ENCODE data around the gene LILRB4.
"Not testable (repeated sequence)": the region's sequence is repeated elsewhere in the genome, so short reads cannot be mapped to it uniquely, and the experiment has no call there.

The LILRB4 gene

DNA sequence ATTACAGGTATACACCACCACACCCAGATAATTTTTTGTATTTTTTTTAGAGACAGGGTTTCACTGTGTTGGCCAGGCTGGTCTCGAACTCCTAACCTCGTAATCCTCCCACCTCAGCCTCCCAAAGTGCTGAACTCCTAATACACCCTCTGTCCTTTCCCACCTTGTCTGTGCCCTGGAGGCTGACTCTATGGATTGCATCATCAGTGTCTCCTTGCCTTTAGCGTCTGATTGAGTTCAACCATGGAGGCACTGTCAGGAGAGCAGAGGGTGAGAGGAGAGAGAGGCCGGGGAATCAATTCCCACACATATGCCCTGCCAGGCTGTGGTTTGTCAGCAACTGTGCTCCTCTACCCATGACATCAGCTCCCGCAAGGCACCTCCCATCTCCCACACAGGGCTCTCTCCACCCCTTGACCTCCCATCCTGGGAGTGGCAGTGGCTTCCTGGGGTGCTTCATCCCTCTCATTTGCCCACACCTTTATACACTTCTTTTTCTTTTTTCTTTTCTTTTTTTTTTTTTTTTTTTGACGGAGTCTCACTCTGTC, 12.6 kb upstream of the LILRB4 start:
- no peak for DNase-seq (ENCODE audit: low spot score)

- DNase-seq (ENCODE audit: low spot score), result peak; percentile 26
Observed at GRCh38 chr19:54653181-54653809, 9.5 kb upstream of the LILRB4 start.

DNA sequence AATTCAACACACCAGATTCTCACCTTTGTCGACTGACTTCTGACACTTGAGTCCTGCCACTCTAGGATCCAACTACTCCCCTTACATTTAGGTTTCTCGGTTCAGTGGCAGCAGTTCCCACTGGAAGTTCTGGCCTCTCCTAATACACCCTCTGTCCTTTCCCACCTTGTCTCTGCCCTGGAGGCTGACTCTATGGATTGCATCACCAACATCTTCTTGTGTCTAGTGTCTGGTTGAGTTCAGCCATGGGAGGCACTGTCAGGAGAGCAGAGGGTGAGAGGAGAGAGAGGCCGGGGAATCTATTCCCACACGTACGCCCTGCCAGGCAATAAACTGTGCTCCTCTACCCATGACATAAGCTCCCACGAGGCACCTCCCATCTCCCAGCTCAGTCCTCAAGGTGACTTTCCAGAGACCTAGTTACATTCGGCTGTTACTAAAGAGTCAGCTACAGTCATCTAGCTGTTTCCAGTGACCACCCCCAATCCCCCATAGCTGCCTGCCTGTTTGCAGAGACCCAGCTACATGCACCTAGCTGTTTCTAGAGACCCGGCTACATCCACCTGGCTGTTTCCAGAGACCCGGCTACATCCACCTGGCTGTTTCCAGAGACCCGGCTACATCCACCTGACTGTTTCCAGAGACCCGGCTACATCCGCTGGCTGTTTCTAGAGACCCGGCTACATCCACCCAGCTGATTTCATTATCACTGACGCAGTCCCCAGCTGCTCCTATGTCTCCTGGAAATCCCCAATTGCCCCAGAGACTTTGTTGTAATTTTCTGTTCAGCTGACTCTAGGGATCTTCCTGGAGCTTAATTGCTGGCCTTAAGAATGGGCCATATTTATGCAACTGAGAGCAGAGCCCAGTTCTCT, 8.1 kb upstream of the LILRB4 start:
- DNase-seq (ENCODE audit: low spot score), result no peak

GRCh38 chr19:54659300-54659699, 3.5 kb upstream of the LILRB4 start:
- no peak for DNase-seq (ENCODE audit: low spot score)

DNA sequence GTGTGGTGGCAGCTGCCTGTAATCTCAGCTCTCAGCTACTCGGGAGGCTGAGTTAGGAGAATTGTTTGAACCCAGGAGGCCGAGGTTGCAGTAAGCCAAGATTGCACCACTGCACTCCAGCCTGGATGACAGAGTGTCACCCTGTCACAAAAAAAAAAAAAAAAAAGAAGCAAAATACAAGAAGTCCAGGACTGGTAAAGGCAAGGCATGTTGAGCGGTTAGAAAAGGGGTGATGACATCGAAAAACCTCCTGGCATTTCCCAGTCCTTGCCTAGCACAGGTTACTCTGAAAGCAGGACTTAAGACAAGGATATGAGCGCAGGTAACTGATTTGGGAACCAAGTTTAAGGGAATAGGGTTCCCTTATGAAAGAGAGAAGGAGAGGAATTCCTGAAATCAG, 2.5 kb upstream of the LILRB4 start:
- DNase-seq (ENCODE audit: low spot score), result no peak

DNA sequence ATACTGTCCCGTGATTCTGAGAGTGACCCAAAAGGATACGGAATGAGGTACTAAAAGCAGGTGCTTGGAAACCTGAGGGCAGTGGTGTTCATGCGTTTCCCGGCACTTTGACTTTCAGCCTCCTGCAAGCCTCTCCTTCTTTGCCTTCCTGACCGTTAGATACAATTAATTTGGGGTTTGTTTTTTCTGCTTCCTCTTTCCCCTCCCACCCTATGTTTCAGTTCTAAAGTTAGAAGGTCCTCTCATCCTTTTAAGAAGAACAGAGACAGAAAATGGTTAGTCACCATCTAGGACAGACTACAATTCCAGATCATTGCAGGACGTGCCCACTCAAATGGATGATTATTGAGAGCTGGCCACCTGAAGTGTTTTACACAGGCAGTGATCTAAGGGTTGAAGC, 1.8 kb upstream of the LILRB4 start:
- DNase-seq (ENCODE audit: low spot score), result no peak

GRCh38 chr19:54661846-54662481, 821 bp upstream of the LILRB4 start:
- no peak for DNase-seq (ENCODE audit: low spot score)

GRCh38 chr19:54665530-54665929, 2.7 kb downstream of the LILRB4 start:
- DNase-seq (ENCODE audit: low spot score), result no peak

DNA sequence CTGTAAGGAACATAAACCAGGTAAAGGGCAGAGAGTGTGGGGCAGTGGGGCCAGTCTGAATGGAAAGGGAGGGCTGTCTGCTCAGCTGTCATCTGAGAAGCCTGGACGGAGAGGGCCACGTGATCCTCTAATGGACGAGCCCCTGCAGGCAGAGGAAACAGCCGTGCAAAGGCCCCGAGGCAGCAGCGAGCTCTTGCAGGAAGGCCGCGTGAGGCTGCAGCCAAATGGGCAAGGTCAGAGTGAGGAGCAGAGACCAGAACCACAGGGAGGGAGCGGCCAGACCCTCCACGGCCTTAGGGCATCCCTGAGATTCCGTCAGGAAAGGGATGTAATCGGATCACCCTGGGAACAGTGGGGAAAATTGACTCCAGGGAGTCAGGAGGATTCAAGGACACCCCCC, 4.4 kb downstream of the LILRB4 start:
- no peak for DNase-seq (ENCODE audit: low spot score)

DNA sequence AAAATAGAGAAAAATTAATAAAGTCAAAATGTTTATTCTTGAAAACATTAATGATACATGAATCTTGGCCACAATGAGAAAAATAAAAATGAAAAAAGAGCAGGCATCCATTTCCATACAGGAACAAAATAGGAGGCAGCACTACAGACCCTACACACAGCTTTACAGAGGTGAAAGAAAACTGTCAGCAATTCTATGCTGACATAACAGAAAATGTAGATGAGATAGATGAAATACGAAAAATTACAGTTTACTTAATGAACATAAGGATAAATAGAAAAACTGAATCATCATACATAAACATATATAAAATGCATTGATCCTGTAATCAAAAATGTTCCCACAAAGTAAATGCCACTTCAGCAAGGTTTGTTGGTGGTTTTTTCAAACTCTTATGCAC, 5.6 kb downstream of the LILRB4 start:
- no peak for DNase-seq (ENCODE audit: low spot score)

- DNase-seq (ENCODE audit: low spot score), result no peak
Observed at GRCh38 chr19:54670576-54671357, 8.0 kb downstream of the LILRB4 start.

DNA sequence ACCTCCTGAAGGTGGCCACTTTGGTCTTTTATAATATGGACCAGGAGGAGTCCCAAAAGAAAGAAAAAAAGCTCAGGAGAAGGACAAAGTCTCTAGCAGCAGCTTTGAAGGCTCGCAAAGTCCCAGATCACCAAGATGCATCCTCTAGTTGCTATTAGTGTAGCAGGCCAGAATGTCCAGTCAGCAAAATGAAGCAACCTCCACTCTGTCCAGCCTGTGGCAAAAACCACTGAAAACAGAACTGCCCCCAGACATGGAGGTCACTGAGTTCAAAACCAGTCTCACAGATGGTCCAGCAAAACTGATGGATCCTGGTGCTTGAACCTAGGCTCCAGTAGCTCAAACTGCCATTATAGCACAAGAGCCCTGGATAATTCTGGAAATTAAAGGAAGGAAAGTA, 10.4 kb downstream of the LILRB4 start:
- DNase-seq (ENCODE audit: low spot score), result no peak

DNA sequence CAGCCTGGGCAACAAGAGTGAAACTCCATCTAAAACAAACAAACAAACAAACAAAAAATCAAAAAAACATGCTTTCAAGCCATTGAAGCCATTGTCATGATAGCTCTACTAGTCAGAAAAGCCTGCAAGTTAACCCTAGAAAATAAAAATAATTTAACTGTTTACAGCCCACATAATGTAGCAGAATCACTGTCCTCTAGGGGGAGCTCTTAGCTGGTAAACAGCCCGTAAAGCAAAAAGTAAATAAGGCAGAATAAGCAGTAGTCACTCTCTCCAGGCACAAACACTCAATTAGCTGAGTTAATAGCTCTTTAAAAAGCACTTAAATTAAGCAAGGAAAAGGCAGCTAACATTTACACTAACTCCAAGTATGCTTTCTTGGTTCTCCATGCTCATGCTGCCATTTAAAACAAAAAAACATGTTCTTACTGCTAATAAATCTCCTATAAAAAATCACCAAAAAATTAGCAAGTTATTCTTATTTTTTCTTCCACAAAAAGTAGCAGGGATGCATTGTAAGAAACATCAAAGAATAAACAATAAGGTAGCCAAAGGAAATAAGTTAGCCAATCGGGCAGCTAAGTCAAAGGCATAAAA, 11.3 kb downstream of the LILRB4 start:
- peak; percentile 41 for DNase-seq (ENCODE audit: low spot score)

GRCh38 chr19:54676210-54676834, 13.5 kb downstream of the LILRB4 start:
- DNase-seq (ENCODE audit: low spot score), result peak; percentile 49

GRCh38 chr19:54677217-54677616, 14.4 kb downstream of the LILRB4 start:
- DNase-seq (ENCODE audit: low spot score), result no peak

- DNase-seq (ENCODE audit: low spot score), result not testable (repeated sequence)
Observed at GRCh38 chr19:54681596-54681995, 18.8 kb downstream of the LILRB4 start.

DNA sequence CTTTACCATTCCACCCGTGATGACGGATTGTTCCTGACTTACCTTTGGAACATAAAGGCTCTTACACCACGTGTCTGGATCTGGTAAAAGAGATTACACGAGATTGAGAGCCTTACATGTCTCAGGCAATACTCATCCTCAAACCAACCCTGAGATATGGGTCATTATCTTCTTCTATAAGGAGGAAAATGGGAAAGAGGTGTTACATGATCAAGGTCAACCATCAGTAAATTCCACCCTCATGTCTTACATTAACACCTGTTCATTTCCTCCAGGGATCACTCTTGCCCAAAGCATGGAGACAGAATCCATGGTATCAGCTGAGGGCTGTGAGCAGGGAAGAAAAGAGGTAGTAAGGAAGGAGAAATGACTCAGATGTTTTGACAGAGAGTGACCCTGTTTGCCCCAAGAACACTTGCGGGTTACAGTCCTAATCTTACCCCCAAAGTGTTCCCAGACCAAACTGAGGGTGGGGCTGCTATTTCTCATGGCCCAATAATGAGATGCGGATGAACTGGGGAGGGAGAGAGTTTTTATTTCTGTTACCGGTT, 19.6 kb downstream of the LILRB4 start:
- no peak for DNase-seq (ENCODE audit: low spot score)

DNA sequence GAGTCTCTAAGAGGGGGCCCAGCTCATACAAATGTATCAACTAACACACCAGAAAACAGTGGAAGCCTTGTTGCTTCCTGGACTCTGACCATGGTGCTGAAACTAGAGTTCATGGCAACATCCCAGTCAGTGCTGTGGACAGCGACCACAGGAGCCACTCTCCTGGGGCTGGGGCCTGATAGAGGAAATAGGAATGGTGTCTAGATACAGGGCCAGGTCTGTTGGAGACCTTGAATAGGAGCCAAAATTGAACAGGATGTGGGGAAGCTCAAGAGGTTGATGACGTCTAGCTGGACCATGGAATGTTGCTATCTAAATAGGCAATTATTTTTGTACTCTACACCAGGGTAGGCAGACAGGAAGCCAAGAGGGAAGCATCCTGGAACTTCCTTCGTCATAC, 21.7 kb downstream of the LILRB4 start:
- DNase-seq (ENCODE audit: low spot score), result peak; percentile 30

DNA sequence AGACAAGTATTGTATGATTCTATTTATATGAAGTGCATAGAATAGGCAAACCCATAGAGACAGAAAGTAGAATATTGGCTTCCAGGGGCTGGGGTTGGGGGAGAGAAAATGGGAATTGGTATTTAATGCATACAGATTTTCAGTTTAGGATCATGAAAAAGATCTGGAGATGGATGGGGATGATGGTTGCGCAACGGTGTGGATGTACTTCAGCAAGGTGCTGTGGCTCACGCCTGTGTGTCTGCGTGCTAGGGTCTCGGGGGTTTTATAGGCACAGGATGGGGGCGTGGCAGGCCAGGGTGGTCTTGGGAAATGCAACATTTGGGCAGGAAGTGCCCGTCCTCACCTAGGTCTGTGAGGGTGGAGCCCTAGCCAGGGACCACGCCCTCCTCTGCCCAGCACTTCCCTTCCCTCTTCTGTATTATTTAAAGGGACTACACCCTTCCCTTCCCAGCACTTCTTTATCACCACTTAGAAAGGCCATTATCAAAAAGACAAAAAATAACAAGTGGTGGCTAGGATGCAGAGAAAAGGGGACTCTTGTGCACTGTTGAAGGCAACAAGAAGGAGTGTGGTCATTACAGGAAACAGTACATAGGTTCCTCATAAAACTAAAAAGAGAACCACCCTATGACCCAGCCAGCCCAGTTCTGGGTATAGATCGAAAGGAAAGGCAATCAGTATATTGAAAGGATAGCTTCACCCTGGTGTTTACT, 29.0 kb downstream of the LILRB4 start:
- DNase-seq (ENCODE audit: low spot score), result no peak

DNA sequence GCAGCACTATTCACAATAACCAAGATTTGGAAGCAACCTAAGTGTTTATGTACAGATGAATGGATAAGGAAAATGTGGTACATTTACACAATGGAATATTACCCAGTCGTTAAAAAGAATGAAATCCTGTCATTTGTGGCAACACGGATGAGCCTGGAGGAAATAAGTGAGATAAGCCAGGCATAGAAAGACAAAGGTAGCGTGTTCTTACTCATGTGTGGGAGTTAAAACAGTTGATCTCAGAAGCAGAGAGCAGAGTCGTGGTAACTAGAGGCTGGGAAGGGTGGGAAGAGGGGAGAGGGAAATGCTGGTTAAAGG, 29.5 kb downstream of the LILRB4 start:
- no peak for DNase-seq (ENCODE audit: low spot score)

Data from LoVo (cell line).